HS-5 (cell line): ENCODE measurements around the gene TOLLIP.

Experiments
- DNase-seq: peaks from one replicate; pipeline ENCODE4 v3.0.0-alpha.2; 2012; ENCODE audit warnings: low read depth

The TOLLIP gene

GRCh38 chr11:1297576-1298473 lies 11.6 kb downstream of the TOLLIP start:
- DNase-seq = no peak

DNA sequence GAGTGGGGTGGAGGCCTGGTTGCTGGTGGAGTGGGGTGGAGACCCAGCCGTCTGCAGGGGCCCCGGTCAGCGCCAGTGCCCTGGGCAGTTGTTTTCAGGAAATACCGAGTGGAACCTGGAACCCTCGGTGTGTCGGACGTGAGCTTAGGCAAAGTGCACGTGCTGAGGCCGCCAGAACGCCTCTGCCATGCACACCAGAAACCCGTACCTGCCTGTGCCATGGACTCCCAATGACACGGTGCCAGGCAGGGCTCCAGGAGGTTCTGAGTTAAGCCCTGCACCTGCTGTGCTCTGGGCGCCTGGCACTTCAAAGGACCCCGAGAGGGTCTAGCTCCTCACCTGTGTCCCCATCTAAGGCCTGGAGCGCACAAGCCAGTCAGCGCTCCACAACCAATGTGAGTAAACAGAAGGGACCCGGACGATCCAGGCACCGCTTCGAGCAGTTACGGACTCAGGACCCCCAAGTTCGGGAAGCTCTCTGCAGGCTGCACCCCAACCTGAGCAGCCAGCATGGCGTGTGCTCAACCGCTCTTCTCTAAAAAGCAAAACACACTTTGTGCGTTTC lies 12.3 kb downstream of the TOLLIP start:
- no peak for DNase-seq

GRCh38 chr11:1296287-1296686 lies 13.1 kb downstream of the TOLLIP start:
- DNase-seq = no peak

DNA sequence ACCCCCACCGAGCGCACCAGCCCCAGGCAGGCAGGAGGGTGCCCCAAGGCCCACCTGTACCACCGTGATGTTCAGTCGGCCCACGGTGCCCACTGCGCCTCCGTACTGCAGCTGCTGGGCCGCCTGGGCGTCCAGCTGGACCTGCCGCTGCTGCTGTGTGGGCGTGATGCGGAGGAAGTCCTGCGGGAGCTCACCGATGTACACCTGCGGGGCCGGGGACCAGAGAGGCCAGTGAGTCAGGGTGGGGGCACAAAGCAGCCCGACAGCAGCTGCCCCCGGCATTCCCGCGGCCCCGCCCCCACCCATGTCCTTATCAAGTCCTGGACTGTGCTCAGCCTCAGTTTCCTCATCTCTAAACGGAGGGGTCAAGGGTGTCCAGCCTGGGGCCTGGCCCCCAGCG lies 13.8 kb downstream of the TOLLIP start:
- no peak for DNase-seq

DNA sequence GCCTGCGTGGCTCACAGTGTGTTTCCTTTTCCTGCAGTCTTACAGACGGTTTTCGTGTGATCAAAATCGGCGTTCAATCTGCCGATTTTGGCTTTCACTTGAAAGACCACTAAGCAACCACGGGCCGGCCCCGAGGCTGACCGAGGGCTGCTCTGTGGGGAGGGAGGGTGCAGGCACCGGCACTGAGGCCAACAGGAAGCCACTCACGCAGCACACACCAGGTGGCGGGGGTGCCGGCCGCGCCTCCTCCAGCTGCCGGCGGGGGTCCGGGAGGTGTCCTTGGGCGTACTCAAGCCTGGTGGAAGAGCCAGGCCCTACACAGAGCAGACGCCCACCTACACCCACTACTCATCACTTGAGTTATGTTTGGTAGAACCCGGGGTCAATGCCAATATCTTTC lies 14.3 kb downstream of the TOLLIP start:
- no peak for DNase-seq

- DNase-seq = no peak
Measured at GRCh38 chr11:1293619-1294015, 15.8 kb downstream of the TOLLIP start.

GRCh38 chr11:1292644-1293618 lies 16.5 kb downstream of the TOLLIP start:
- DNase-seq = no peak

GRCh38 chr11:1292018-1292643 lies 17.3 kb downstream of the TOLLIP start:
- no peak for DNase-seq

DNA sequence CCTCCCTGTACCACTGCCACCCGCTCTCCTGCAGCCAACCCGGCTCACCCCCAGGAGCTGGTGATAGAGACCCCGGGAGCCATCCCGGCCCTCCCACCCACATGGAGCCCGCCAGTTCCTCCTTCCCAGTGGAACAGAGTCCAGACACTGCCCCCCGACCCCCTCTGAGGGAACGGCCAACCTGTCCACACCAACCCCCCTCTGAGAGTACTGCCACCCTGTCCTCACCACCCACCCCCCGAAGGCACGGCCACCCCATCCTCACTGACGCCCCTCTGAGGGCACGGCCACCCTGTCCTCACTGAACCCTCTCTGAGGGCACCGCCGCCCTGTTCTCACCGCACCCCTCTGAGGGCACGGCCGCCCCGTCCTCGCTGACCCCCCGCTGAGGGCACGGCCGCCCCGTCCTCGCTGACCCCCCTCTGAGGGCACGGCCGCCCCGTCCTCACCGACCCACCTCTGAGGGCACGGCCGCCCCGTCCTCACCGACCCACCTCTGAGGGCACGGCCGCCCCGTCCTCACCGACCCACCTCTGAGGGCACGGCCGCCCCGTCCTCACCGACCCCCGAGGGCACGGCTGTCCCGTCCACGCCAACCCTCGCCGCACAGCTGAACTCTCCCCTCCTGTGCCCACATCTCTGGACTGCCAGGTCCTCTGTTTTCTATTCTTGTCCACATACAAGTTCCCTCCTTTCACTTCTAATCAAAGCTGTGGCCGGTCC lies 18.0 kb downstream of the TOLLIP start:
- DNase-seq = no peak

DNA sequence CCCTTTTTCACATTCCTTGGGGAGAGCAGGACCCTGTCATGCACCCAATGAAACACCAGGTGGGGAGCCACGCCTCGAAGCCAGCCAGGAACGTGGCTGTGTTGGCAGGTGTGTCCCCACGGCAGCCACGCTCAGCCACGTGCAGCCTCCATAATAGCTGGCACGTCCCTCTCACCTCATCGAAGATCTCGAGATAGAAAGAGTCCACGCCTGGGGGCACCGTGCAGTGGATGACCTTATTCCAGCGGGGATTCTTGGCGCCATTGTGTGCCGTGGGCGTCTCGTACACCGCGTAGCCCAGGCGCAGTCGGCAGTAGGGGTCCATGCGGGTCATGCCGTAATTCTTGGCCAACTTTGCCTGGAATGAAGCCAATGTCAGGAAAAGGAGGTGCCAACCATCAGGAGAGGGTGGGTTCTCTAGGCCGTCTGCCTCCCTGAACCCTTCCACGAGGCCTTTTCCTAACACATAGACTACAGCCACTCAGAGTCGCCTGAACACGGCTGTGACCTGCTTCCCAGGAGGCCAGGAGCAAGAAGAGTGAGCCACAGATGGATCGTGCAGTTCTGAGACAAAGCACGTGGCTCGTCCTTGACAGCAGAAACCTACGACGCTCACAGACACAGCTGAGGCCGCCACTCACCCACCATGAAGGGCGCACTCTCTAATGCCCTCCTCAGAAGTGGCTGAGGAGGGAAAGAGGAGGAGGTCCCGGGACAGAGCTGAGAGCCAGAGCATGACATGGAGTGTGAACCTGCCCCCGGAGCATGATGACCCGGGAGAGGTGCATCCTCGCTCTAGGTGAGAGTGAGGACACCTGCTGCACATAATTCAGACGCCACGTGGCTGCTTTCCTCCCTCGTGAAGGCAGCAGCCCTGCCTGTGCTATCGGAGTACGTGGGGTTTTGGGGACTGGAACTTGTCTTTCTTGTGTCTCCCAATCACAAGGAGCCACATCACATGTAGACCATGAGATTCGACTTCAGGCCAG lies 19.1 kb downstream of the TOLLIP start:
- no peak for DNase-seq

GRCh38 chr11:1289211-1289935 lies 20.1 kb downstream of the TOLLIP start:
- no peak for DNase-seq

DNA sequence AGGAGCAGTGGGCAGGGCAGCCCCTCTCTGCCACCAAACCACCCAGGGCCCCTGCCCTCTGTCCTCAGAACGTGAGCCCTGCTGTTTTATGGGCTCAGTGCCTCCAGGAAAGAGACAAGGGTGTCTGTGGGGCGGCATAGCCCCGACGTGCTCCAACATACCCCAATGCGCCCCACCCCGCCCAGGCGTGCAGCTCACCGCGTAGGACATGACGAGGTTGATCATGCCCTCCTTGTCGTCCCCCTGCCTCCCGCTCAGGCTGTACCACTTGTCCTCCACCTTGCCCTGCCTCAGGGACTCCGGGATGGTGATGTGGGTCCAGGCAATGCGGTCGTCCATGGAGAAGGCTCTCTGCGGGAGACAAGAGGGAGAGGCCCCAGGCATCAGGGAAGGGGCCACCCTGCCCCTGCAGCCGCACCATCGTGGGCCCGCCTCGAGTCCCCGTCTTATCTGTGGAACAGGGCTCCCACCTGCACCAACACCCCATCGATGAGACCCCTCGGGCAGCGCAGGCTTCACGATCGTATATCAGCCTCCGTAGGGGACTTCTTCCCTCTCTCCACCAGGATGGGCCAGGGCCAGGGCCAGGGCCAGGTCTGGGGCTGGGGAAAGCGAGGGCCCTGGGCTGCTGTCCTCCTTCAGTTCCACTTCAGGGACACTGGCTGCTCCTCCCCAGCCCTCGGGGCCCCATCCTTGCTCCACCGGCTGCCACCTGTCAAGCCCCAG lies 20.8 kb downstream of the TOLLIP start:
- DNase-seq = no peak

DNA sequence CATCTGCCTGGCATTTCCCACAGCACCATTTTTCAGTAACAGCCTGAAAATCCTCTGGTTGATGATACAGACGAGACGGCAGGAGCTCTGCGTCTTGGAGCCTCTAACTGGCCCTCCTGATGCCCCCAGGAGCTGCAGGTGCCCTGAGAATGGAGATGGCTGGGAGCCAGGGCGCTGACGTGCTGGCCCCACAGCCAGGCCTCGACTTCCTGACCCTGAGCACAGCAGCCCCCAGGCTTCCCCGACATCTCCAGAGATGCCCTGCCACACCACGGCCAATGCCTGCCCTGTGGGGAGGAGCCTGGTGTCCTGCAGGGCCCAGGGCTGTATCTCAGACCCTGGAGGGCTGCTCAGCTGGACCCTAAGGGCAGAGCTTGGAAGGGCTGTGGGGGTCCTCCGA lies 21.5 kb downstream of the TOLLIP start:
- no peak for DNase-seq

DNA sequence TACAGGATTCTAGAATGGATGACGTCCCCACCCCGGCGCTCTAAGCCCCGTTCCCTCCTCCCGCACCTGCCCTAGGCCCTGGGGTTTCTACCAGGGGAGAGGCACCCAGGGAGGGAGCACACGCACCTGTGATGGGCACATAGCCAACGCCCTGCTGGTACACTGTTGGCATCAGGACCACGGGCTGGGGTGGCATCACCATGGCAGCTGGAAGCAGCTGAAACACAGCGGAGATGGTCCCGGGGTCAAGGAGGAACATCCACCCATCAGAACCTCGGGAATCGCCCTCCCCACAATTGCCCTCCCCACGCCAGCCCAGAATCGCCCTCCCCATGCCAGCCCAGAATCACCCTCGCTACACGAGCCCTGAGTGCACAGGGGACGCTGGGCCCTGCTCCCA lies 23.6 kb downstream of the TOLLIP start:
- no peak for DNase-seq

DNA sequence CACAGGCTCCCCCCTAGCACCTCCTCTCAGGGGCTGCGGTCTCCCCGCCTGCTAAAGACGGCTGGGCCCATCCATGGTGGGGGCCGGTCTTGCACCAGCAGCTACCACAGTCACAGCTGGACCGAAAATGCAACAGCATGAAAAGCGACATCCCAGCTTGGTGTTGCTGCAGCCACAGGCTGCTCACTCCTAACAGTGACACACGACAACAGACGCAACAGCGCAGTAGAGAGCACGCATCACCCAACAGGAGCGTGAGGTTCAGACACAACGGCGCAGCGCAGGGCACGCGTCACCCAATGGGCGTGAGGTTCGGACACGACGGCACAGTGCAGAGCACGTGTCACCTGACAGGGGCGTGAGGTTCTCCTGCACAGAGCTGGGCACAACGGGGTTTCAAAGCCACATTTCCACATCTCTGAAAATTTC lies 24.1 kb downstream of the TOLLIP start:
- no peak for DNase-seq

DNA sequence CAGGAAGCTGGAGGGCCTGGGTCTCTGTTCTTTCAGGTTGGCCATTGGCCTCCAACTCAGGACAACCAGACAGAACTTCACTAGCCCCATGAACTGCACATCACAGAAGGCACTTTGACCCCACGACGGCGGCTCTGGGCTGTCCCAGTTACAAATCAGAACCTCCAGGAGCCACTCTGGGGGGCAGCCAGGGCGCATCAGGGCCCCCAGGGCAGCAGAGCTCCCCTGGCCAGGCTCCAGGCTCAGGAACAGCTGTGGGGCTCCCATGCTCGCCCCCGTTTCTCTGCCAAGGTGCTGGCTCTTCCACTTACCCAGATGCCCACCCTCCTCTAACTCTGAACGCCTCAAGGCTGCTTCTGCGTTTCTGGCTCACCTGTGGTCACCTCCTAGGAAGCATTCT lies 25.5 kb downstream of the TOLLIP start:
- no peak for DNase-seq

DNA sequence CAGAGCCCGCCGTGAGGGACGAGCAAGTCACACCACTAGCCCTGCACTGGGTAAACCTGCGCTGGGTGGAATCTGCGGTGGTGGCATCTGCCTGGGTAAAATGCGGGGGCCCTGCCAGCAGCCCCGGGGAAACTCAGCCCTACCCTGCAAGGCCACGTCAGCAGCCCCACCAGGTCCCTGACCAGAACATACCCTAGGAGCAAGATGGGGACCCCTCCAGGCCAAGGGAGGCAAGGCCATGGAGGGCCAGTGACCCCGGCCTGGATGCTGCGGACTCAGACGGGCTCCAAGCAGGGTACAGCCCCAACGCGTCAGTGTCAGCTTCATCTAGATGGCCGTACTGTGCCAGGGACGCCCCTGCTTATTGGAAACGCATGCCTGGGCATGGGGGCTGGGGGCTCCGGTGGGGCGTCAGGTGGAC lies 26.3 kb downstream of the TOLLIP start:
- DNase-seq = no peak

- DNase-seq = no peak
Measured at GRCh38 chr11:1281974-1282365, 27.5 kb downstream of the TOLLIP start.
